HG02970 (cell line): ENCODE results near the gene RAB11FIP4.

Source experiments
- ATAC-seq: cut with Tn5 transposase; IDR thresholded peaks from one replicate; pipeline ENCODE4 v1.9.1; 2021; ENCODE audit warnings: mild to moderate bottlenecking, moderate library complexity, moderate number of reproducible peaks; ENCODE audit not compliant: unreplicated experiment, low FRiP score

Gene RAB11FIP4

DNA sequence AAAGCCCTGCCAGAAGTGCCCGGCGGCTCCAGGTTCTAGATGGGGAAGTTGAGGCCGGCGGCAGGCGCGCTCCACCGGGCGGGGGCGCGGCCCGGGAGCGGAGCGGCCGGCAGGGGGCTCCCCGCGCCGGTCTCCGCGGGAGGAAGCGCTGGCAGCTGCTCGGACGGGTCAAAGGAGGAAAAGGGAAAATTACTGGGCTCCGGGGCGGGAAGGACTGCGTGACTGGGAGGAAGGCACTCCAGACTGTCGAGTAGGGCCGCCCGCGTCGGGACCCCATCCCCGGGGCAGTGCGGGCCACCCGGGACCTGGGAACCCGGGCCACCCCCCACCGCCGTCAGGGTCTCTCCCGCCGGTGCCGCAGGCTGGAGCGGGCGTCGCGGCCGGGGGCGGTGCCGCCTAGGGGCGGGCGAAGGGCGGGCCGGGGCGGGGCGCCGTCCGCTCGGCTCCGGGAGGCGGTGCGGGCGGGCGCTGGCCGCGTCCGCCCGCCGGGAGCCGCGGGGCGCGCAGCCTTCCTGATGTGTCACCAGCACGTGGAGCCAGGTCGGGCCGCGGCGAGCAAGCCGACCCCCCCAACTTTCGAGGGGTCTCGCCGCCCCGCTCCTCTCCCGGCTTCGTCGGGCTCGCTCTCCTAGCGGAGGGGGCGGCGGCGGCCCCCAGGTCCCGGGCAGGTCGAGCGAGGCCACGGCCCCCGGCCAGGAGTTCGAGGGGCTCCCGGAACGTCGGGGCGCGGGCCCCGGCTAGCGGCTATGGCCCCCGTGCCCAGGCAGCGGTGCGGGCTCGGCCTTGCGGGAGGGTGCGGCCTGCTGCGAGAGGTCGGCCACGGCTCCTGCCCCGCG is 167.5 kb downstream of the RAB11FIP4 start:
- peak; percentile 49 for ATAC-seq

DNA sequence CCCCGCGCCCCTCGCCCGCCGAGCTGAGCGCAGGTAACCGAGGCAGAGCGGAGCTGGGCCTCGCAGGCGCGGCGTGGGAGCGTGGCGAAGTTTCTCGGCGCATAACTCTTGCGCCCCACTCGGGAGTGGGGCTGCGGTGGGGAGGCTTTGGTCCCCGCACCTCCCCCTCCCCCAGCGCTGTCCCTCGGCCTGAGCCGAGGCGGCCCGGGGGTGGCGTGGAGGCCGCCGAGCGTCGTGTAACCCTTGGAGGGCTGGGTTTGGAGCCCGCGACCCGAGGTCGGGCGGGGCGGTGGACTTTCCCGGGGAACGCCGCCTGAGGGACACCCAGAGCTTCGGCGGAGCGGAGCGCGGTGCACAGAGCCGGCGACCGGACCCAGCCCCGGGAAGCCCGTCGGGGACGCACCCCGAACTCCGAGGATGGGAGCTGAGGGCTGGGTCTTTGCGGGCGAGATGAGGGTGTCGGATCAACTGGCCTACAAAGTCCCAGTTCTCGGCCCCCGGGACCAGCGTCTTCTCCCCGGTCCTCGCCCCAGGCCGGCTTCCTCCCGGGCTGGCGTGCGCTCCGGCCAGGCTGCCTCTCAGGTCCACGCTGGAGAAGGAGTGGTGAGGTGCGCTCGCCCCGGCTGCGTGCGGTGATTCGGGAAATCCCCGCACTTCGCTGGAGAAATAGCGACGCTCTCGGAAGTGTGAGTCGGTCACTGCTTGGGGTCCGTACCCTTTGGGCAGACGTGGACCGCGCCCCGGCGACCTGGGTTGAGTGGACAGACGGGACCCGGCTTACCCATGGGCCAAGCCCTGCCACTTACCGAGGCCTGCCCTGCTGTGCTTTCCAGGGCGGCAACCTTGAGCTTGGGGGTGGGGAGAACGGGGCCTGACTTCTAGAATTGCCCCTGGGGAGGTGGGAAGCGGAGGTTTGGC is 168.4 kb downstream of the RAB11FIP4 start:
- no peak for ATAC-seq

DNA sequence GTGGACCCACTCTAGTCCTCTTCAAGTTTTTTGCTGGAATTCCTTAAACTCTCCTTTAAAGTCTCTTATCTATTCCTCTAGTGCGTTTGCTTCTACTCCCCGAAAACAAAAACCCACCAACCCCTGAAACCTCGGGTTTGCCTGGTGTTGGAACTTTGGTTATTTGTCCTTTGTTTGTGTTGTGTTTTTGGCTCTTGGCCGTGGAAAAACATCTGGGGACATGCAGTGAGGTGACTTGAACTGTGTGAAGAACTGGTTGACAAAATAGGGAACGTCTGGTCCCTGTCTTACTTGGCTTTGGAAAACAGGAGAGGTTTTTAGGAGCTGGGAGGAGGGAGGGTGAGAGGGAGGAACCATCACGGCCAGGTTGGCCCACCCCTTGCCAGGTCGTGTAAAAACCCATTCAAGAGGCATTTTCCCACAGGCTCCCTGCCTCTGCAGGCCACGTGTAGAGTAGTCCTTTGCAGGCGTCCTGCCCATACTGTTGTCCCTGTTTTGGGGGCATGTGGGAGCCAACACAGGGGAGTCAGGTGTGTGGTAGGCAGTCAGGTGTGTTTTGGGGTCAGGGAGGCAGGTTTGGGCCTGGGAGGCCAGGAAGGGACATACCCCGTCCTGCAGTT is 169.3 kb downstream of the RAB11FIP4 start:
- ATAC-seq: no peak

DNA sequence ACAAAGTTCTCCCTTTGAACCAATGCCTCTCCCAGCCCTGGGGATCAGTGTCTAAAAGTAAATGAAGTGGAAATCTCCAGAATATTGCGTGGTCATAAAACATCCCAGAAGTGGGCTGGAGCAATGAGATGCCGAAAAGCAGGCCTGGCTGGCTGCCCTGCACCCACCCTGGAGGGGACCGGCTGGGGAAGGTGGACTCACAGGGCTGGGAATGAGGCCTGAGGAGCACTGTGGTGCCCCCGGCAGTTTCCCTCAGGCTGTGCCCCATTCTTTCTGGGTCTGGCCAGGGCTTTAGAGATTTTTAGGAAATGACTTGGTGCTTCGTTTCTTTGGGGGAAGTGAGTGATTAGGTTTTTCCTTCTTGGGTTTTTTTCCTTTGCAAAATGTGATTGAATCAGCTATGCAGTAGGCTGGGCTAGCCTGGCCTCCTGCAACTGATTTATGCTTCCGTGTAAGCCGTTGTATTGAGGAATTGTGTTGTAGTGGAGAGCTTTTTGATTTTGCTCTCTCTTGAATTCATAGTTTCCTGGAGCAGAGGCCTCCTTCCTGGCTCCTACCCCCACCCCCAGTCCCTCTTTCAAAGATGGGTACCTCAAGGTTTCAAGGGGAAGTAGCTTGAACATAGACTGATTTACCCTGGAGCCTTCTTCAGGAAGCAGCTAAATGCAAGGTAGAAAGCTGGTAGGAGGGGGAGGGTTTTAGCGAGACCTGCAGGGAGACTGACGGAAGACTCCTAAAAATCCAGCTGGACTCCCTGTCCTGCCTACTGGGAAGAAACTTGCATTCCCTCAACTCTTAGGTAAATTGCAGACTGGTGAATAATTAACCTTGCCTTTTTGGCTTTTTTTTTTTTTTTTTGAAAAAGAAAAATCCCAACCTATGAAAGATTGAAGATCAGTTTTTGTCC is 170.2 kb downstream of the RAB11FIP4 start:
- ATAC-seq: no peak

DNA sequence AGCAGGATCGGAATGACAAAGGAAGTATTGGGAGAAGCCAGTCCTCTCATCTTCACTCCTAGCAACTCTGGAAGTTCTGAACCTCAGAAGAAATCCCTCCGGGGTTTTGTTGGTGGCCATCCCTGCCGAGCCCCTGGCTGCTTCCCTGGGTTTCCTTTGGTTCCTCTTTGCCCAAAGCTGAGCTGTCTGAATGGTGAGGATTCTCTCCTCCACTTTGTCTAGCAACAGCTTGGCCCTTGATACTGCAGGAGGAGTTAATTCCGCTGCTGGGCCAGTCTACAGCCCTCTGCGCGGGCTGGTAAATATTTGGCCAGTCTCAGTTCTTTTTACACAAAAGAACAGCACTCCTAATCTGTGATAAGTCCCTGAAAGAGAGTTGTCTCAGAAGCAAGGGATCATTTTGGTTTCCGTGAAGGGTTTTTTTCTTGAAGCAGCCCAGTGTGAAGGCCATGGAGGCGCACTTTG is 170.9 kb downstream of the RAB11FIP4 start:
- ATAC-seq: no peak

DNA sequence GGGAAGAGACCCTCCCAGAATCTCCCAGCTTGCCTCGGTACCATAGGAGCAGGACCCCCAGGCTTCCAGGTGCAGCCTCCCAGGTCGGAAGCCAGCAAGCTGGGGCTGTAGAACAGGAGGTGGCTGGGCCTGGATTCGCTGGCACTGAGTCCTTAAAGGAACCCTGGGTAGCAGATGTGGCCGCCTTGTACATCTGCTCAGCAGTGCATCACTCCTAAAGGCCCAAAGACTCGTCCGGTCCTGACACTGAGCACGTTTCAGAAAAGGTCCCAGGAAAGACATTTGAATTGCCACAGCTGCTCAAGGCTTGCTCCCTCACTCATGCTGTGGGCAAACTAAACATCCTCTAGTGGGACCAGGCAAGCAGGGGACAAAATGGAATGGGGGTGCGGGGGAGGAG is 172.8 kb downstream of the RAB11FIP4 start:
- no peak for ATAC-seq

DNA sequence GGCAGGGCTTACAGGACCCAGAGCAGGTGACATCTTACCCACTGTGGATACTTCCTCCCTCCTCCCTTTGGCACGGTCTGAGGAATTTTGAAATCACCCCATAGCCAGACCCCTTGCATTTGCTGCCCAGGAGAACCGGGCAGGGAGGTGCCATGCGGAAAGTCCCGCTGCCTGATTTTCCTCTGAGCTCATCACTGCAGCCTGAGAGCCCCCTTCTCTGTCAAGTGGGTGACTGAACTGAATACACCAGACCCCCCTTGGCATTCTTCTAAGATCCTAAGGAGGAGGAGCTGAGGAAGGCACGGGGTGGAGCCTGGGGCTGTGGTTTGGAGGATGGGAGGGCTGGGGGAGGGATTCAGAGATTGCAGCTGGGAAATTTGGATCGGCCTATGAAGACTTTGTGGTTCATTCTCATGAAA is 173.4 kb downstream of the RAB11FIP4 start:
- no peak for ATAC-seq

DNA sequence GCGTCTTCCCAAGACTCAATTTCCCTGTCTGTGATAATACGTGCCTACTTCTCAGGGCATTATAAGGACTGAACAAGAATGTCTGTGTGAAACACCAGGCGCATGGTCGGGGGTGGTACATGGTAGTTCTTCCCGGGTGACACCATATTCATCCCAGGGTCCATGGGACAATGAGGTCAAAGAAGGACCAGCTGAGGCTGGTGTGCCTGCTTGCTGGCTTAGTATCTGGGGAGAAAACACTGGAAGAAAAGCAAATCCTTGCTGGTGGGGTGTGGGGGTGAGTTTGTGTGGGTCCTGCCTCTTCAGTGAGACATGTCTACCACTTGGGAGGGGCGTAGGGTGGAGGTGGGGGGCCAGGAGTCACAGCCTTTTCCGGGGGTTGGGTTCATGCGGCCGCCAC is 174.2 kb downstream of the RAB11FIP4 start:
- ATAC-seq: no peak

DNA sequence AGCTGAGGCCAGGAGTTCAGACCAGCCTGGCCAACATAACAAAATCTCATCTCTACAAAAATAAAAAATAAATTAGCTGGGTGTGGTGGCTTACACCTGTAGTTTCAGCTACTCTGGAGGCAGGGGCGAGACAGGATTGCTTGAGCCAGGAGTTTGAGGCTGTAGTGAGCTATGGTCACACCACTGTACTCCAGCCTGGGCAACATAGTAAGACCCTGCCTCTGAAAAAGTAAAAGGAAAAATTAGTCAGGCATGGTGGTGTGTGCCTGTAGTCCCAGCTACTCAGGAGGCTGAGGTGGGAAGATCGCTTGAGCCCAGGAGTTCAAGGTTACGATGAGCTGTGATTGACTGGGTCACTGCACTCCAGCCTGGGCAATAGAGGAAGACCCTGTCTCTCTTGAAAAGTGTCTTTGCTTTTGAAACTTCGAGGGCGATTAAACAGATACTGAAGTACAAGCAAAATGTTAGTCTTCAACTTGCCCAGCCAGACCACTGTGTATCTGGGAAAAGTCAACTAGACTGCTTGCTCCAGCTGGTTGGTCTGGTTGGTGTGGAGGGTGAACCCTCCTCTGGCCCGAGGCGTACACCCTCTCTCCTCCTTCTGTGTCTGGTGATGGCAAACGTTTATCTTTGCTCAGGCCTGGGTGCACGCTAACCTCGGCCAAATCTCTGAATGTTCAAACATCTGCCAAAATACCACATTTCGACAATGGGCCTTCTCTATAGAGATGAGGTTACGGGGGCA is 174.9 kb downstream of the RAB11FIP4 start:
- no peak for ATAC-seq

DNA sequence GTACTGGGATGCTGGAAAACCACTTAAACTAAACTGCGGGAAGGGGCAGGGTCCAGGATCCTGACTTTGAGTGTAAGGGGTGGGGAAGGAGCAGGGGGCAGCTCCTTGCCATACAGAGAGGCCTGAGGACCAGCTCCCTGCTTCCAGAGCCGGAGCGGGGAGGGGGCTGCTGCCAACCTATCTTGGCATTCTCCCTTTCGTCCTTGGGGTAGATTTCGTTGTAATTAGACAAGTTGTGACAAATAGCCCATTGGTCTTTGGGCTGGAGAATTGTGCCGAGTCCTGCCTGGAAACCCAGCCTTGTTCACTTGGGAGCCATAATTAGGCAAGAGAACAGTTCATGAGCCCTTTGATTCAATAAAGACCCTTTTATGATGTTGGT is 175.5 kb downstream of the RAB11FIP4 start:
- ATAC-seq: no peak

DNA sequence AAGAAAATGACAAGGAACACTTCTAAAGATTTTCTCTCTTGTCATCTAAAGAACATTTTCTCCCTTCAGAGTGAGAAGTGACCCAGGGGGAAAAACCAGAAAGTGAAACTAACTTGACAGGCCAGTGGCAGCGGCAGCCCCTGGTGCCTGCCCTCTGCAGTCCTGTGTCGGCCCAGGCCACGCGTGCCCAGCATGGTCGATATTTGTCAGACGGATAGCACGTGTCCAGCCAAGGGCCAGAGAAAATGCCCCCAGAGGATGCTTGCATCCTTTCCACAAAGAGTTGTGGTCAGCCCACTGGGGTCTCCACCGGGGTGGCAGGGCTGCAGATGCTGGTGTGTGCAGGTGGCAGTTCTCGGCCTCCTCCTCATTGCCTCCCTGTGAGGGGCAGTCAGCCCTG is 176.6 kb downstream of the RAB11FIP4 start:
- ATAC-seq: no peak

DNA sequence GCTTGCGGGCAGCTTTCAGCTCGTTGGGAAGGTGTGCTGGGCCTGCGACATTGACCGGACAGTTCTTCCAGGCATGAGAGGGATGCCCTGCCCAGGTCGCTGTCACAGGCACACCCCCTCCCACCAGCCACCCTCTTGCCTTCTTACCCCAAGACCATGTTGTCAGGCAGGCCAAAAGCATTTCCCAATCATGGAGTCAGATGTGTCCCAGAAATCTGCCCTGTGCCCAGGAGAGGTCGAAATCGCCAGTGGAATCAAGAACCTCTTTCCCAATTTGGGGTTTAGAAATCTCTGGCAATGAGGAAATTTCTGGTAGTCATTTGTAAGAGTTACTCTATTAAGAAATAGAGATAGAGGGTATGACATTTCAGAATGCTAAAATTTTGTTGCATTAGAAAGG is 177.1 kb downstream of the RAB11FIP4 start:
- ATAC-seq: no peak

DNA sequence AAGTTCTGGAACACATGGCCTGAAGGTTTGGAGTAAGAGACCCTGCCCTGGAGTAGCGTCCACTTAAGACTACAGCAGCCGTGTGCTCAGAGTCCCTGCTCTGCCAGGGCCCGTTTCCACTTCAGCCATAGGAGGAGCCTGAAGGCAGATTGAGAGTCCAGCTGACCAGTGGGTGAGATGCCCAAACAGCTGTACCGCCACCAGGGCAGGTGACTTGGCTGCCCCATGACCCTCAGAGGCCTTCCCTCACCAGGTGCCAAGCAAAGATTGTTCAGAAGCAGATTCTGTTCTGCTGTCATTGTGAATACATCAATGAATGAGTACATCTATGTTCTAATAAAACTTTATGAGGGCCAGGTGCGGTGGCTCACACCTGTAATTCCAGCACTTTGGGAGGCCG is 178.8 kb downstream of the RAB11FIP4 start:
- ATAC-seq: no peak

DNA sequence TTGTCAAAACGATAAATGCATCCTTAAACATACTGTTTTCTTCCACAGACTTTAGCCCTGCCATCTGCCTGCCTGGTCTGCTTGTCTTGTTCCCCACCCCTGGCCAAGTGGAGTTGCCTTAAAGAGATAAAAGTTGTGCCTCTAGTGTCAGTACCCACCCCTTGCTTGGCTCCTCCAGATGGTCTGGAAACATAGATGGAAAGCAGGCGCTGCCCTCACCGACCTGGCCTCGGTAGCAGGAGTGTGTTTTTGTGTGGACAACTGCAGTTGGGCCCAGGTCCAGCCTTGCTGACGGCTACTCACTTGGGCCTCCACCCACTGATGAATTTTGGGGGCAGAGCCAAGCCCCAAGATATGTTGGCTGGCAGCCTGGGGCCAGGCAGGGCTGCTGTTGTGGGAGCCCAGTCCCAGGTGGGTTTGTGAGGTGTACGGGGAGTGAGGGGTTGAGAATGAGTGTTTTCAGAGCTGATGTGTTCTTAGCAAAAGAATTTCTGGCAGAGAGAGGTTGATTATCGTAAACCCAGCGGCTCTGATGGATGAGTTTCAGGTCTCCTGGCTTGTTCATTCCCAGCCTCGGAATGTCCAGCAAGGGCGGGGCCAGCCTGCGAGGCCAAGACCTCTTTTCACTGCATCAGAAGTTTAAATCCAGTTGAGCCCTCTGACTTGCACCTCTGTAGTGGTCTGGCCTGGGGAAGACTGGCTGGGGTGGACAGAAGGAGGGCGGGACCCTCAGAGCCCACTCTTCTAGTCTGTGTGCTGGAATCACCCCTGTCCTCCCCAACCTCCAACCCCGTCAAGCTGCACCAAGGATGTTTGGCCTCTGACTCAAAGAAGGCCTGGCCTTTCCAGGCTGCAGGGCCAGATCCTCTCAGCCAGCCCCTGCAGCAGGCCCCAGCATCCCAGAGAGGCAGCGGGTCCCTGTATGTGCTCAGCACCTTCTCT is 179.7 kb downstream of the RAB11FIP4 start:
- no peak for ATAC-seq

DNA sequence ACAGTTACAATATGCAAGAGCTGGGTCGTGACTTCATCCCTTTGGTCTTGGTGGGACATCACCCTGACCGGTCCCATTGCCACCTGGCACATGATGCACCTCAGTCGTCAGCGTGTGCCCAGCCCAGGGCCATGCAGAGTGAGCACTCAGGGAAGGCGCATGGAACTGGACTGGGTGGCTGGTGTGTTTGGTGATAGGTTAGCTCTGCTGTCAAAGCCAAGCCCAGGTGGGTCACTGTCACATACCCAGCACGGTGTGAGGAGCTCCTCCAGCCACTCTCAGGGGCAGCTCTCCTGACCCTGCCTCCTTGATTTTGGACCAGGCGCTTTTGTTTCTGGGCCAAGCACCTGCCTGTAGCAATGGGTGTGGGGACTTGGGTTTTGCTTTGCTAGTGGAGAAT is 180.9 kb downstream of the RAB11FIP4 start:
- ATAC-seq: no peak

DNA sequence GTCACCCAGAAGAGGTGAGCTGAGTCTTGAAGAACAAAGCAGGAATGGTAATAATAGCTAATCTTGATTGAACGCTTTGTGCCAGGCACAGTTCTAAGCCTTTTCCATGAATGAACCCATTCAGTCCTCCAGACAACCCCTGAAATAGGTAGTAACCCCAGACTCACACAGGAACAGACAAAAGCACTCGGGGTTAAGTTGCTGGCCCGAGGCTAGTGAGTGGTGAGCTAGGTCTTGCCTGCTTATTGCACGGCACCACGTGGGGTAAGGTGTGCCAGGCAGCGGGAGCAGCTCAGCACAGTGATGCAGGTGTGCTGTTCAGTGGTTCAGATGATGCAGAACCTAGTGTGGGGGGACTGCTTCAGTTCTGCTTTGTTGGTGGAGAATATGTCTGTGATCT is 181.6 kb downstream of the RAB11FIP4 start:
- ATAC-seq: no peak

DNA sequence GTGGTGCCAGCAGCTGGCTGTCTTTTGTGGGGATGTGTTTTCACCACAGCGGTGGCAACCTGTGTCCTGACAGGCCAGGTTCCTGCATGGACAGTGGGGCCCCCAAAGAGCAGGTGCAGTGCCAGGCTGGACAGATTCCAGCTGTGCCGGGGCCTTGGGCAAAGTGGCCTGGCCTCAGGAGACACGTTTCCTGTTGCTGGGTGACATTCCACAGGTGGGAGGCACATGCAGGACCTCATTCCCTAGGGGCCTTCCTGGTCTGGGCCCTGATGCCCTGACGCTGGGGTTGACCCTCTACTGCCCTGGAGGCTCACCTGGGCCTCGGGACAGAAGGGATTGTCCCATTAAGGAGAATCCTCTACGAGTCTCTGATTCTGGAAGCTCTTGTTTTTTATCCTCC is 182.4 kb downstream of the RAB11FIP4 start:
- no peak for ATAC-seq

DNA sequence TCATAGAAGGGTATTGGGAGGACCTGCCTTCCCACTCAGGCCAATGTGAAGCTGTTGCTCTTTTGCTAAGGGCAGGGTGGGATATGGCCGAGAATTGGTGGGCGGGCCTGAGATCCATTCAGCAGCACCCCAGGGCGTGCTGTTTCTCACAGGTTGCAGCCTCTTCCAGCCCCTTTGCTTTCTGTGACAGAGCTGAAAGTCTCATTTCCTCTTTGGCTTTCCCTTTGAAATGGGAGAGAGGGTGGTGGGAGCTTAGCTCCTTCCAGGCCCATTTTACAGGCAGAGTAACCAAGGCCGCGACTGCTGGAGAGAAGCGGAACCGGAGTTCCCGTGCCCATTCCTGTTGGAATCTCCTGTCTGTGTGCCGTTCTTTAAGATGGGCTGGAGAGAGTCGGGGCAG is 183.0 kb downstream of the RAB11FIP4 start:
- ATAC-seq: no peak
